Bronchial epithelial cell (primary cell): ENCODE data around the gene AHCY. TPM values are rescaled to one million over a fixed set of nuclear protein-coding genes. Genes with fewer than 3 reads are reported as not detected.
A peak's percentile ranks its signal among the peaks of the same experiment; 100 is the strongest.
"Not testable (repeated sequence)": the region's sequence is repeated elsewhere in the genome, so short reads cannot be mapped to it uniquely, and the experiment has no call there.

ENCODE experiments used
- DNase-seq: peaks from one replicate; pipeline ENCODE4 v3.0.0-alpha.2; 2010; ENCODE audit warnings: low read depth
- FAIRE-seq: peaks from 2 replicates; lab custom pipeline; 2011; peaks lifted over from hg19 to GRCh38; lab: Jason Lieb, UNC
- H3K27me3 ChIP-seq: 2 replicates; pipeline ENCODE4 v1.5.1; 2011; ENCODE audit warnings: low read length; ENCODE audit not compliant: control insufficient read depth, insufficient read depth
- H3K36me3 ChIP-seq: 2 replicates; pipeline ENCODE4 v1.5.1; 2011; ENCODE audit warnings: low read length; ENCODE audit not compliant: control insufficient read depth, insufficient read depth
- H3K4me3 ChIP-seq: 2 replicates; pipeline ENCODE4 v1.5.1; 2011; ENCODE audit warnings: mild to moderate bottlenecking, low read depth, low read length, control low read depth
- CTCF ChIP-seq: IDR thresholded peaks from 2 replicates; pipeline ENCODE4 v1.5.1; 2011; ENCODE audit warnings: mild to moderate bottlenecking, moderate library complexity, low read length, control low read depth, inconsistent platforms; ENCODE audit not compliant: insufficient read depth, severe bottlenecking
- total RNA-seq: library from RNA; depleted of rRNA; stranded (reverse); fragments of >200 nt; gene quantifications from 2 replicates; pipeline ENCODE4 v1.2.1, GENCODE V29; 2014

The AHCY gene
- 207 and 278 TPM in 2 replicates for total RNA-seq

GRCh38 chr20:34302723-34303533 is at the start of gene AHCY:
Gene AHCY, minus strand, starts transcription at chr20:34303355. Its CDS starts 85 bp downstream, at chr20:34303270.
- Histone ChIP-seq H3K36me3 (peaks cover 2% of the 10 kb centered on the region), H3K4me3 (peak within 1 kb of the TSS; percentile 58), H3K27me3 (no peaks in the 10 kb centered on the region)
- peak; percentile 98 for DNase-seq
- no peak for TF ChIP-seq CTCF
- FAIRE-seq, result no peak

GRCh38 chr20:34350095-34350494 is 46.9 kb upstream of the AHCY start:
- Histone ChIP-seq H3K27me3 (no peaks in the 10 kb centered on the region), H3K4me3 (no peak overlapping the region), H3K36me3 (no peaks in the 10 kb centered on the region)
- no peak for TF ChIP-seq CTCF
- DNase-seq, result no peak
- no peak for FAIRE-seq

- no peak for TF ChIP-seq CTCF
- Histone ChIP-seq H3K36me3 (no peaks in the 10 kb centered on the region), H3K27me3 (no peaks in the 10 kb centered on the region), H3K4me3 (no peak overlapping the region)
- FAIRE-seq, result no peak
- no peak for DNase-seq
These were observed 44.4 kb upstream of the AHCY start for GRCh38 chr20:34347571-34347970.

- not testable (repeated sequence) for H3K27me3 ChIP-seq, FAIRE-seq, H3K4me3 ChIP-seq, H3K36me3 ChIP-seq, DNase-seq
These were observed 43.3 kb upstream of the AHCY start for GRCh38 chr20:34346533-34346865.

- FAIRE-seq, H3K36me3 ChIP-seq, H3K4me3 ChIP-seq, DNase-seq, H3K27me3 ChIP-seq: not testable (repeated sequence)
These were observed 42.8 kb upstream of the AHCY start for GRCh38 chr20:34345839-34346532.

GRCh38 chr20:34345402-34345736 is 42.2 kb upstream of the AHCY start:
- Histone ChIP-seq H3K36me3 (no peaks in the 10 kb centered on the region), H3K4me3 (no peak overlapping the region), H3K27me3 (no peaks in the 10 kb centered on the region)
- DNase-seq, result no peak
- TF ChIP-seq CTCF, result no peak
- no peak for FAIRE-seq
